ENCODE measurements around the gene SCAMP4.
"Not testable (repeated sequence)": the region's sequence is repeated elsewhere in the genome, so short reads cannot be mapped to it uniquely, and the experiment has no call there.

Gene SCAMP4

GRCh38 chr19:1863328-1863637 is 41.9 kb upstream of the SCAMP4 start, which contains the start of gene KLF16:
KLF16 (minus strand) TSS chr19:1863579; CDS start chr19:1863497, 82 bp downstream.
- peak; percentile 1 for ATAC-seq
- Mint-ChIP-seq H3K4me1 (peaks cover 55% of the 10 kb centered on the region), H3K36me3 (no peaks in the 10 kb centered on the region), H3K4me3 (peak within 1 kb of the TSS; percentile 95), H3K27ac (peak within 1 kb of the TSS; percentile 96), H3K27me3 (no peaks in the 10 kb centered on the region), H3K9me3 (no peaks in the 10 kb centered on the region)

- Mint-ChIP-seq H3K27me3 (no peaks in the 10 kb centered on the region), H3K27ac (peak overlapping the region; percentile 83), H3K4me1 (peaks cover 49% of the 10 kb centered on the region), H3K36me3 (no peaks in the 10 kb centered on the region), H3K9me3 (no peaks in the 10 kb centered on the region), H3K4me3 (peak overlapping the region; percentile 78)
- ATAC-seq, result peak; percentile 84
Measured at GRCh38 chr19:1863638-1864479, 41.3 kb upstream of the SCAMP4 start.

GRCh38 chr19:1864480-1865171 is 40.6 kb upstream of the SCAMP4 start:
- Mint-ChIP-seq H3K36me3 (no peaks in the 10 kb centered on the region), H3K4me1 (peaks cover 41% of the 10 kb centered on the region), H3K27ac (peak overlapping the region; percentile 83), H3K27me3 (no peaks in the 10 kb centered on the region), H3K4me3 (peak overlapping the region; percentile 78), H3K9me3 (no peaks in the 10 kb centered on the region)
- ATAC-seq, result peak; percentile 68

- H3K27ac Mint-ChIP-seq, result peak overlapping the region; percentile 83
- peaks cover 2% of the 10 kb centered on the region for H3K36me3 Mint-ChIP-seq
- no peaks in the 10 kb centered on the region for H3K27me3 Mint-ChIP-seq
- H3K4me1 Mint-ChIP-seq, result peaks cover 42% of the 10 kb centered on the region
- peak overlapping the region; percentile 78 for H3K4me3 Mint-ChIP-seq
- no peaks in the 10 kb centered on the region for H3K9me3 Mint-ChIP-seq
- no peak for ATAC-seq
Measured at GRCh38 chr19:1865172-1866010, 39.8 kb upstream of the SCAMP4 start.

- Mint-ChIP-seq H3K4me3 (no peak overlapping the region), H3K9me3 (no peaks in the 10 kb centered on the region), H3K27ac (peak overlapping the region; percentile 6), H3K4me1 (peaks cover 33% of the 10 kb centered on the region), H3K27me3 (no peaks in the 10 kb centered on the region), H3K36me3 (peaks cover 9% of the 10 kb centered on the region)
- ATAC-seq, result no peak
Measured at GRCh38 chr19:1866693-1867348, 38.4 kb upstream of the SCAMP4 start.

- ATAC-seq, result no peak
- H3K9me3 Mint-ChIP-seq, result no peaks in the 10 kb centered on the region
- H3K4me3 Mint-ChIP-seq, result no peak overlapping the region
- H3K27me3 Mint-ChIP-seq, result no peaks in the 10 kb centered on the region
- peaks cover 28% of the 10 kb centered on the region for H3K4me1 Mint-ChIP-seq
- H3K36me3 Mint-ChIP-seq, result peaks cover 9% of the 10 kb centered on the region
- H3K27ac Mint-ChIP-seq, result peak overlapping the region; percentile 6
Measured at GRCh38 chr19:1867349-1867724, 37.9 kb upstream of the SCAMP4 start.

GRCh38 chr19:1868971-1869370 is 36.2 kb upstream of the SCAMP4 start:
- peaks cover 10% of the 10 kb centered on the region for H3K36me3 Mint-ChIP-seq
- no peak overlapping the region for H3K4me3 Mint-ChIP-seq
- peaks cover 41% of the 10 kb centered on the region for H3K4me1 Mint-ChIP-seq
- no peaks in the 10 kb centered on the region for H3K27me3 Mint-ChIP-seq
- no peaks in the 10 kb centered on the region for H3K9me3 Mint-ChIP-seq
- no peak for ATAC-seq
- H3K27ac Mint-ChIP-seq, result no peak overlapping the region

GRCh38 chr19:1871140-1871597 is 34.0 kb upstream of the SCAMP4 start:
- H3K9me3 Mint-ChIP-seq, result no peaks in the 10 kb centered on the region
- H3K4me3 Mint-ChIP-seq, result no peak overlapping the region

GRCh38 chr19:1871630-1872029 is 33.6 kb upstream of the SCAMP4 start:
- Mint-ChIP-seq H3K4me1 (peaks cover 55% of the 10 kb centered on the region), H3K27me3 (no peaks in the 10 kb centered on the region), H3K27ac (no peak overlapping the region), H3K9me3 (no peaks in the 10 kb centered on the region), H3K4me3 (no peak overlapping the region), H3K36me3 (peaks cover 14% of the 10 kb centered on the region)
- ATAC-seq, result no peak

More at GRCh38 chr19:1871140-1871597, 34.0 kb upstream of the SCAMP4 start:
- no peak overlapping the region for H3K27ac Mint-ChIP-seq
- peaks cover 50% of the 10 kb centered on the region for H3K4me1 Mint-ChIP-seq
- no peak for ATAC-seq
- H3K27me3 Mint-ChIP-seq, result no peaks in the 10 kb centered on the region
- peaks cover 14% of the 10 kb centered on the region for H3K36me3 Mint-ChIP-seq

- Mint-ChIP-seq H3K36me3 (peaks cover 14% of the 10 kb centered on the region), H3K4me3 (no peak overlapping the region), H3K4me1 (peaks cover 48% of the 10 kb centered on the region), H3K27me3 (no peaks in the 10 kb centered on the region), H3K27ac (peak overlapping the region; percentile 37), H3K9me3 (no peaks in the 10 kb centered on the region)
- no peak for ATAC-seq
Measured at GRCh38 chr19:1872807-1873523, 32.2 kb upstream of the SCAMP4 start.

- peaks cover 20% of the 10 kb centered on the region for H3K36me3 Mint-ChIP-seq
- no peaks in the 10 kb centered on the region for H3K9me3 Mint-ChIP-seq
- peak overlapping the region; percentile 100 for H3K4me3 Mint-ChIP-seq
- peaks cover 50% of the 10 kb centered on the region for H3K4me1 Mint-ChIP-seq
- H3K27me3 Mint-ChIP-seq, result no peaks in the 10 kb centered on the region
- no peak for ATAC-seq
- H3K27ac Mint-ChIP-seq, result peak overlapping the region; percentile 99
Measured at GRCh38 chr19:1873524-1874473, 31.4 kb upstream of the SCAMP4 start.

GRCh38 chr19:1874554-1875185 is 30.5 kb upstream of the SCAMP4 start:
- no peak for ATAC-seq
- H3K27ac Mint-ChIP-seq, result peak overlapping the region; percentile 99
- H3K4me3 Mint-ChIP-seq, result peak overlapping the region; percentile 100
- H3K9me3 Mint-ChIP-seq, result no peaks in the 10 kb centered on the region
- peaks cover 50% of the 10 kb centered on the region for H3K4me1 Mint-ChIP-seq
- no peaks in the 10 kb centered on the region for H3K27me3 Mint-ChIP-seq
- H3K36me3 Mint-ChIP-seq, result peaks cover 20% of the 10 kb centered on the region

- H3K4me1 Mint-ChIP-seq, result peaks cover 49% of the 10 kb centered on the region
- ATAC-seq, H3K27me3 Mint-ChIP-seq, H3K9me3 Mint-ChIP-seq: not testable (repeated sequence)
- peaks cover 19% of the 10 kb centered on the region for H3K36me3 Mint-ChIP-seq
- H3K27ac Mint-ChIP-seq, result peak overlapping the region; percentile 99
- peak overlapping the region; percentile 100 for H3K4me3 Mint-ChIP-seq
Measured at GRCh38 chr19:1875265-1875645, 29.9 kb upstream of the SCAMP4 start.

Measured in stimulated activated memory B cell treated with anti-CD40 and anti-IgM and Interleukin-4, amounts not matched to agents 10 μg/mL and 1 μg/mL and 100 μg/mL, for 72 hours (primary cell).